Measurements from ENCODE around the gene EYS.
A peak's percentile ranks its signal among the peaks of the same experiment; 100 is the strongest.
"Not testable (repeated sequence)": the region's sequence is repeated elsewhere in the genome, so short reads cannot be mapped to it uniquely, and the experiment has no call there.

Gene EYS

DNA sequence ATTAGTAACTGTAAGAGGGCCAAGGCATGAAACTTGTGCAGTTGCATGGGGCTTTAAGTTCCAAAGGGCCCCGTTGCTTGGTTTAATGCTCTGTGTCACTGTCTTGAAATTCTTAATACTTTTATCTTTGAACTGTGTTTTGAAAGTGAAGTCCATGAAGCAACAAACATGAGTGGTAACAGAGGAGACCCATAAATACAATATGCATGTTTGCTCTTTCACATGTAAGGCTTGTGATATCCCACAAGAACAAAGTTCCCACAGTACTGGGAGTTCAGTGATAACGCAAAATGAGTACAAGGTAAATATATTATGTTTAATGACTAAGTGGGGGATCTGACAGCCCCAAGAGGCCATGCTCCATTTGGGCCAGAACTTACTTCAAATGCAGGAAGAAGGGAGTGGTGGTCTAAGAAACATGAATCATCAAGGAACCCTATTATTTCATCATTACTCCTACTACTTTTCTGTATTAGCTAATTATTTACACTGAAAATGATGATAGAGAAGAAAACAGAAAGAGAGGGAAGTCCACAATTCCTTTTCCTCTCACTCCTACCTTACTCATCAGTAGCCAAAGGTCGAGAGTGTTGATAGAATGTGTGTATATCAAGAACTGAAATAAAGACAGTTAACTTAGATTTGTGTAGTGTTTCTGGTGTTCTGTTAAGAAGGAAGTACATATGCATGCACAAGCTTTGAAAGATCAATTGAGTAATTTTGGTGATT, 1914.1 kb downstream of the EYS start:
- DNase-seq (ENCODE audit: low spot score), result no peak

GRCh38 chr6:63790334-63790733, 1916.7 kb downstream of the EYS start:
- no peak for DNase-seq (ENCODE audit: low spot score)

GRCh38 chr6:63789699-63790098, 1917.3 kb downstream of the EYS start:
- no peak for DNase-seq (ENCODE audit: low spot score)

DNA sequence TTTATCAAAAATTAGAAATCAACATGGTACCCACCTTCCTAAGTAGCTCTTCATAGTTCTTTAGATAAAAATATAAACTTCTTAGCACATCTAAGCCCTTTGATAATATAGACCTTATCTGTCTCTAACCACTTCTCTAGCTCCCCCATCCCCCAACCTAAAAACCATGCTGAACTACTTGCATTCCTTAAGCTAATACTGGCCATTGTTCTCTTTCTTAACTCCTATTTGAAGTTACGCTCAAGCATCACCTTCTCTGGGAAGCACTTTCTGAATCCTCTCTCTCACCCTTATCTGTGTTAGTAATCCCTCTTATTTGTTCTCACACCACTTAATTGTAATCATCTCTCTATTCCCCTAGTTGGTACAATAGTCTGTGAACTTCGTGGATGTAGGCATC, 1918.5 kb downstream of the EYS start:
- DNase-seq (ENCODE audit: low spot score), result no peak

GRCh38 chr6:63787021-63787420, 1920.0 kb downstream of the EYS start:
- DNase-seq (ENCODE audit: low spot score), result no peak

DNA sequence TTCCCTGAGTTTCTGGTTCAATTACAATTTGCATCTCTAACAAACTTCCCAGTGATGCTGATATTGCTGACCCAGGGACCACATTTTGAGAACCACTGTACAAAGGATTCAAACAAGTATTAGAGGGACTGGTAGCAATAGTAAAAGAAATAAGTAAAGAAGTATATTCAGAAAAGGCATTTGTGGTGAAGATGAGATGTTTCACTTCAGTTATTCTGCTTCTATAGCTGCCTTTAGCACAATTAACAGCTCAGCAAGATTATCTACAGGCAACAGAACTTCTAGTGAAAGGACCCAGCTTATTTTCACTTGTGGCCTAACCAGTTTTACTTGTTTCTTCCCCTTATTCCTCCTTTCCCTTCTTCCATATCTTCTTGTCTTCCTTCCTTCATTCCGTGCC, 1922.0 kb downstream of the EYS start:
- DNase-seq (ENCODE audit: low spot score), result no peak

DNA sequence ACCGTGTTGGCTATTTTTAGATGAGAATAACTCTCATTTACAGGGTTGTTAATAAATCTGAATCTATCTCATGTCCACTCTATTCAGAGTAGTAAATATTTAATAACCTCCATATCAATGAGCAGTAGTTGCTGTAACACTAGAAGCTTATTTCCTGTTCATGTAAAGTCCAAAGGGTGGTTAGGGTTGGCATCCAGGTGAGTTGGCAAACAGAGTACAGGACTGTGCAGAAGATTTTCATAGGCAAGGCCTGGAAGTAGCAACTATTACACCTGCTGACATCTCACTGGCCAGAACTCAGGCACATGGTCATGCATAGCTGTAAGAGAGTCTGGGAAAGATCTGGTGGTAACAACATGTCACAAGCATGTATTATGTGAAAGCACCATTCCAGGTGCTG, 1923.9 kb downstream of the EYS start:
- DNase-seq (ENCODE audit: low spot score), result no peak

GRCh38 chr6:63774961-63775360, 1932.1 kb downstream of the EYS start:
- no peak for DNase-seq (ENCODE audit: low spot score)

DNA sequence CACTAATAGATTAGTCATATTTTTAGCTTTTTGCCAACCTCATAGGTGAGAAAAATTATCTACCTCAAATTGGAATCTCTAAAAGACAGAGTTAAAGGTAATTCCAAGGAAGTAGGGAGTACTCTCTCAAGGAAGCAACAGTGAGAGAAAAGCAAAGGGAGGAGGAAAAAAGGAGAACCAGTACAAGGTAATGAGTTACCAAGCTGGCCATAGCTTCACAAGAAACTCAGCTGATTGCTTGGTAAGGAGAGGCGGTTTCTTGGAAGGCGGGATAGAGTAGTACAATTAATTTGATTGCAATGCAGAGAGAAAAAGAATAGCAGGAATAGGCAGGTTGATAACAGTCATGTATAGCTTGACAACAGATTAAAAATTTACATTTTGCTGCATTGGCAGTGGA, 1933.8 kb downstream of the EYS start:
- DNase-seq (ENCODE audit: low spot score), result no peak

DNA sequence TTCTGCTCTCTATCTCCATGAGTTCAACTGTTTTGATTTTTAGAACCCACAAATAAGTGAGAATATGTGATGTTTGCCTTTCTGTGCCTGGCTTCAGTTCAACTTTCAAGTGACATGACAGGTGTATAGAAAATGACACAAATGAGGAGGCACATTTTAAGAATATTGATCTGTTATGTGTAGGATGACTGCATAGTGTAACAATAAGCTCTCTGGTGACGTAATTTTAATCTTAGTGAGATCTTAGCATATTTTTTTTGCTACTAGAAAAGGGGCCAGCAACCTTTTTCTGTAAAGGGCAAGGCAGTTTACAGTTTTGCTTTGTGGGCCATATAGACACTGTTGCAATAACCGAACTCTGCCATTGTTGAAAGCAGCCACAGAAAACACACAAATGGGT, 1941.2 kb downstream of the EYS start:
- DNase-seq (ENCODE audit: low spot score), result no peak

- peak; percentile 9 for DNase-seq (ENCODE audit: low spot score)
Measured at GRCh38 chr6:63764318-63764916, 1942.6 kb downstream of the EYS start.

DNA sequence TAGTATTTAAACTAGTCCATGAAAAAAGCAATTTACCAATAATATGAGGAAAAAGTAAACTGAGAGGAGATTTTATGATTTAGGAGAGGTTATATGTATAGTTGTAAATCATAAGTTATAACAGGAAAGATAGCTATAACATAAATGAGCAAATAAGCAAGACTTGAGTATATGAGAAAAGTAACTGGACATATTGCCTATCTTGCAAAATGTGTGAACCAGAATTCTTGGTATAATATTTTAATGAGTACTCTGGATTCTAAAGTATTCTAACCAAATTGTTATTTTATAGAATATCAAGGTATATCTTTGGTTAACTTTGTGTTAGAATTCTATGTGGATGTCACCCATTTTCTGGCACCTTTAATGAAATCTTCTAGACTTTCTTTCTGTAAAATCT, 1946.8 kb downstream of the EYS start:
- DNase-seq (ENCODE audit: low spot score), result no peak

- DNase-seq (ENCODE audit: low spot score), result no peak
Measured at GRCh38 chr6:63759605-63760105, 1947.4 kb downstream of the EYS start.

DNA sequence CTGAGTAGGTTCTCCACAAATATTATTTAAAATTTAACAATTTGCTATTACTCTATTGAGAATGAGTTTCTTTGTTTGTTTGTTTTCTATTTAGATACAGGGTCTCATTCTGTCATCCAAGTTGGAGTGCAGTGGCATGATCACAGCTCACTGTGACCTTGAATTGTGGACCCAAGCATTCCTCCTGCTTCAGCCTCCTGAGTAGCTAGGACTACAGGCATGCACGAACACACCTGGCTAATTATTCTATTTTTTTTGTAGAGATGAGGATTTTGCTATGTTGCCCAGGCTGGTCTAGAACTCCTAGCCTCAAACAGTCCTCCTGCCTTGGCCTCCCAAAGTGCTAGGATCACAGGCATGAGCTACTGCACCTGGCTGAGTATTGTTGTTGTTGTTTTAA, 1949.2 kb downstream of the EYS start:
- no peak for DNase-seq (ENCODE audit: low spot score)

DNA sequence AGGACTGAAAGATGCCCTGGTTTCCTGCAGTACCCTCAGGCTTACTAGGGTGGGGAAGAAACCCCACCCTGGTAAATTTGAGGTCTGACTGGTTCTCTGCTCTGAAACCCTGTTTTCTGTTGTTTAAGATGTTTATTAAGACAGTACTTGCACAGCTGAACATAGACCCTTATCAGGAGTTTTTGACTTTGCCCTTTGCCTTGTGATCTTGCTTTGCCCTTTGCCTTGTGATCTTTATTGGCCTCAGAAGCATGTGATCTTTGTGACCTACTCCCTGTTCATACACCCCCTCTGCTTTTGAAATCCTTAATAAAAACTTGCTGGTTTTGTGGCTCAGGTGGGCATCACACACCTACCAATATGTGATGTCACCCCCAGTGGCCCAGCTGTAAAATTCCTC, 1949.8 kb downstream of the EYS start:
- not testable (repeated sequence) for DNase-seq (ENCODE audit: low spot score)

DNA sequence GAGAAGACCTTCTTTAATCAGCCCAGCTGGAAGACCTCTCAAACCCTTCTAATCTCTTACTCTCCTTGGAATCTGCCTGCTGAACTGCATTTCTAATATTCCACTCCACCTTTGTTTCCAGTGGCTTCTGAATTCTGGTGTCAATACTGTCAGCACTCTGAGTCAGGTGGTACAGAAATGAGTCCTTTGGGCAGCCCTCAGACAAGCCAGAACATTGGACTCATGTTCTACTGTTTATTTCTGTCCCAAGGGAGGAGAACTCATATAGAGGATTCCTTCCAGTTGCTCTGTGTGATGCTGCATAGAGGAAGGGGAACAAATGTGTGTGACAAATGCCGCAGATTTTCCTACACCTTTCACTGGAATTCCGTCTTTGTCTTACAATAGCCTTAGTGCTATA, 1956.6 kb downstream of the EYS start:
- DNase-seq (ENCODE audit: low spot score), result no peak

- DNase-seq (ENCODE audit: low spot score), result no peak
Measured at GRCh38 chr6:63745784-63746183, 1961.2 kb downstream of the EYS start.

GRCh38 chr6:63744810-63745209, 1962.2 kb downstream of the EYS start:
- DNase-seq (ENCODE audit: low spot score), result no peak

- DNase-seq (ENCODE audit: low spot score), result no peak
Measured at GRCh38 chr6:63743691-63744090, 1963.3 kb downstream of the EYS start.

- no peak for DNase-seq (ENCODE audit: low spot score)
Measured at GRCh38 chr6:63742060-63742459, 1965.0 kb downstream of the EYS start.

GRCh38 chr6:63740709-63741108, 1966.3 kb downstream of the EYS start:
- DNase-seq (ENCODE audit: low spot score), result peak; percentile 30

GRCh38 chr6:63739094-63739687, 1967.8 kb downstream of the EYS start:
- no peak for DNase-seq (ENCODE audit: low spot score)

DNA sequence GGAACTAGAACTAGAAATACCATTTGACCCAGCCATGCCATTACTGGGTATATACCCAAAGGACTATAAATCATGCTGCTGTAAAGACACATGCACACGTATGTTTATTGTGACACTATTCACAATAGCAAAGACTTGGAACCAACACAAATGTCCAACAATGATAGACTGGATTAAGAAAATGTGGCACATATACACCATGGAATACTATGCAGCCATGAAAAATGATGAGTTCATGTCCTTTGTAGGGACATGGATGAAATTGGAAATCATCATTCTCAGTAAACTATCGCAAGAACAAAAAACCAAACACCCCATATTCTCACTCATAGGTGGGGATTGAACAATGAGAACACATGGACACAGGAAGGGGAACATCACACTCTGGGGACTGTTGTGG, 1968.8 kb downstream of the EYS start:
- DNase-seq (ENCODE audit: low spot score), result not testable (repeated sequence)

DNA sequence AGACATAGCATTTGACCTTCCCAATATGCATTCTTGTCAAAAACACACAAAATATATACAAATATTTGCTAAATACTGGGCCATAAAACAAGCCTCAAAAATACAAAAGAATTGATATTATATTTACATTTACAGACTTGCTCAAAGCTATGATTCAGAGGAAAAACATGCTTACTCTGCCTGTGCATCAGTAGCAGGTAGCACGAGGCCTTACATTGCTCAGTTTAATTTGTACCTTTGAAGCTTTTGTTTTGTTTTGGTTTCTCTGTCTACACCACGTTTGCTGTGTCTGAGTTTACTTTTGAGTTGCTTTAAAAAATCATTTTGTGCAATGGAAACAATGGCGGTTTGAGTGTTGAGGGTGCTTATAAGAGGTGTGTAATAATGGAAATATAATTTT, 1972.1 kb downstream of the EYS start:
- DNase-seq (ENCODE audit: low spot score), result no peak

All from GM03348 (cell line).